Esophagus muscularis mucosa (tissue), 4 donors: ENCODE measurements around the gene SEPTIN10. TPM values are rescaled to one million over a fixed set of nuclear protein-coding genes. Genes with fewer than 3 reads are reported as not detected.

Experiments used
- DNase-seq: peaks from one replicate; pipeline ENCODE4 v3.0.0-alpha.2; 2017; ENCODE audit errors: extremely low spot score
- H3K27ac ChIP-seq, 4 donors: fragments of 200-600 bp; sonication (generic); replicated peaks in 1 of 4; 1 replicate in 3 of 4; 2 replicates in 1 of 4; pipeline ENCODE4 v1.5.1; 2016 to 2019; ENCODE audit warnings: mild to moderate bottlenecking in 1 of 4
- H3K27me3 ChIP-seq, 4 donors: fragments of 200-600 bp; sonication (generic); one replicate each; pipeline versions ENCODE4 v1.5.1 to v1.6.0; 2016 to 2019
- H3K36me3 ChIP-seq, 4 donors: fragments of 200-600 bp; sonication (generic); one replicate each; pipeline ENCODE4 v1.5.1; 2016 to 2019
- H3K4me1 ChIP-seq, 4 donors: fragments of 200-600 bp; sonication (generic); one replicate each; pipeline ENCODE4 v1.5.1; 2016 to 2019
- H3K4me3 ChIP-seq, 4 donors: fragments of 200-600 bp; sonication (generic); 1 replicate in 2 of 4; 2 replicates in 2 of 4; pipeline ENCODE4 v1.5.1; 2016 to 2019; ENCODE audit warnings: mild to moderate bottlenecking in 4 of 4, moderate library complexity in 1 of 4
- H3K9me3 ChIP-seq, 4 donors: fragments of 200-600 bp; sonication (generic); 1 replicate in 3 of 4; 2 replicates in 1 of 4; pipeline ENCODE4 v1.5.1; 2016 to 2019
- CTCF ChIP-seq, 3 experiments: fragments of 200-600 bp in 2 of 3; fragments of 450-650 bp in 1 of 3; sonication (generic) in 2 of 3; IDR thresholded peaks; one replicate each; pipeline ENCODE4 v1.5.1; 2017 to 2019; ENCODE audit warnings: antibody characterized with exemption in 3 of 3, mild to moderate bottlenecking in 2 of 3, moderate library complexity in 1 of 3
- EP300 ChIP-seq: sonication (generic); formaldehyde crosslinking; IDR thresholded peaks from one replicate; pipeline ENCODE4 v1.6.1; 2017; ENCODE audit warnings: antibody characterized with exemption
- POLR2A ChIP-seq: fragments of 450-650 bp; IDR thresholded peaks from one replicate; pipeline ENCODE4 v1.6.1; 2017; ENCODE audit warnings: antibody characterized with exemption, moderate library complexity, mild to moderate bottlenecking, low read depth
- POLR2AphosphoS5 ChIP-seq, 2 donors: sonication (generic); formaldehyde crosslinking; IDR thresholded peaks; one replicate each; pipeline ENCODE4 v1.6.1; 2017; ENCODE audit warnings: antibody characterized with exemption in 2 of 2
- WGBS: methylation state at CpG from one replicate; pipeline ENCODE4 v1.1.5; 2018; 5-methylcytosine and 5-hydroxymethylcytosine counted together
- intact Hi-C: fragments of 100-400 bp; cut with DNase I; formaldehyde crosslinking; loops from one replicate; pipeline ENCODE4 v1.15.1; 2023
- total RNA-seq, 4 donors: library from RNA; depleted of rRNA; stranded (reverse); fragments of >200 nt; gene quantifications; one replicate each; pipeline versions ENCODE4 v1.1.0 to v1.2.1, GENCODE V29; 2016

Gene SEPTIN10
- total RNA-seq, 4 donors from 2014 or later, result 133 to 203 (median 159) TPM

- Histone ChIP-seq H3K36me3 (no peaks in the 10 kb centered on the region), H3K4me1 (peaks cover 44 to 62% (median 57%) of the 10 kb centered on the region in 4 donors)
- 71% methylated on average over 24 of the region's 24 CpGs for WGBS
Observed at GRCh38 chr2:109615637-109616144, 1.9 kb upstream of the SEPTIN10 start.

GRCh38 chr2:109614715-109615636 lies 1.2 kb upstream of the SEPTIN10 start:
- peaks cover 44 to 67% (median 64%) of the 10 kb centered on the region in 4 donors for H3K4me1 ChIP-seq
- intact Hi-C loops, result loop anchor here (5.0 kb wide), 1 partner anchor 77 kb away; no protein-coding TSS in a partner anchor

More at GRCh38 chr2:109615637-109616144, 1.9 kb upstream of the SEPTIN10 start:
- H3K9me3 ChIP-seq, result no peaks in the 10 kb centered on the region
- H3K27ac ChIP-seq, result peak overlapping the region; percentile 94 to 100 (median 98)
- intact Hi-C loops, result no loop called here
- peak; percentile 8 to 13 (median 9) for TF ChIP-seq CTCF (IDR thresholded peaks at IDR 0.05)
- TF ChIP-seq POLR2A, result no peak
- no peak for TF ChIP-seq POLR2AphosphoS5 (IDR thresholded peaks at IDR 0.05)
- TF ChIP-seq EP300, result no peak
- H3K27me3 ChIP-seq, result no peaks in the 10 kb centered on the region
- H3K4me3 ChIP-seq, result peak overlapping the region; percentile 67 to 91 (median 80)
- no peak for DNase-seq

GRCh38 chr2:109613081-109613921 lies 465 bp downstream of the SEPTIN10 start:
- no peaks in the 10 kb centered on the region for H3K36me3 ChIP-seq
- H3K27me3 ChIP-seq, result no peaks in the 10 kb centered on the region
- H3K4me1 ChIP-seq, result peaks cover 49 to 80% (median 78%) of the 10 kb centered on the region in 4 donors
- peak in 1 of 2 donors; percentile 30 for TF ChIP-seq POLR2AphosphoS5 (IDR thresholded peaks at IDR 0.05)
- TF ChIP-seq CTCF (IDR thresholded peaks at IDR 0.05), result no peak
- TF ChIP-seq POLR2A, result peak; percentile 40
- no peaks in the 10 kb centered on the region for H3K9me3 ChIP-seq
- intact Hi-C loops, result loop anchor here (5.0 kb wide), 1 partner anchor 79 kb away; no protein-coding TSS in a partner anchor
- no peak for DNase-seq
- peak overlapping the region; percentile 94 to 100 (median 98) for H3K27ac ChIP-seq
- WGBS, result 1% methylated on average over 26 of the region's 82 CpGs
- H3K4me3 ChIP-seq, result peak overlapping the region; percentile 67 to 91 (median 80)

More at GRCh38 chr2:109614715-109615636, 1.2 kb upstream of the SEPTIN10 start:
- H3K27me3 ChIP-seq, result no peaks in the 10 kb centered on the region
- TF ChIP-seq POLR2AphosphoS5 (IDR thresholded peaks at IDR 0.05), result peak in 1 of 2 donors; percentile 20
- no peak for TF ChIP-seq EP300
- TF ChIP-seq CTCF (IDR thresholded peaks at IDR 0.05), result no peak
- no peaks in the 10 kb centered on the region for H3K36me3 ChIP-seq
- peak overlapping the region; percentile 67 to 91 (median 80) for H3K4me3 ChIP-seq
- H3K27ac ChIP-seq, result peak overlapping the region; percentile 94 to 100 (median 98)
- H3K9me3 ChIP-seq, result no peaks in the 10 kb centered on the region
- 6% methylated on average over 48 of the region's 90 CpGs for WGBS
- no peak for DNase-seq

GRCh38 chr2:109611467-109612095 lies 2.2 kb downstream of the SEPTIN10 start:
- TF ChIP-seq CTCF (IDR thresholded peaks at IDR 0.05) (peak in 2 of 3 experiments; percentile 8 to 19), POLR2A (no peak)
- peak overlapping the region in 2 of 4 donors; percentile 74 to 86 for H3K4me3 ChIP-seq
- peak overlapping the region; percentile 94 to 100 (median 98) for H3K27ac ChIP-seq
- peaks cover 47 to 82% (median 79%) of the 10 kb centered on the region in 4 donors for H3K4me1 ChIP-seq
- WGBS, result 95% methylated on average over 4 of the region's 5 CpGs
- H3K27me3 ChIP-seq, result no peaks in the 10 kb centered on the region
- H3K36me3 ChIP-seq, result no peaks in the 10 kb centered on the region
- H3K9me3 ChIP-seq, result no peaks in the 10 kb centered on the region
- no peak for DNase-seq
- intact Hi-C loops, result loop anchor here (5.0 kb wide), 1 partner anchor 81 kb away; no protein-coding TSS in a partner anchor
